ENCODE data around the gene CNTNAP2.

DNA sequence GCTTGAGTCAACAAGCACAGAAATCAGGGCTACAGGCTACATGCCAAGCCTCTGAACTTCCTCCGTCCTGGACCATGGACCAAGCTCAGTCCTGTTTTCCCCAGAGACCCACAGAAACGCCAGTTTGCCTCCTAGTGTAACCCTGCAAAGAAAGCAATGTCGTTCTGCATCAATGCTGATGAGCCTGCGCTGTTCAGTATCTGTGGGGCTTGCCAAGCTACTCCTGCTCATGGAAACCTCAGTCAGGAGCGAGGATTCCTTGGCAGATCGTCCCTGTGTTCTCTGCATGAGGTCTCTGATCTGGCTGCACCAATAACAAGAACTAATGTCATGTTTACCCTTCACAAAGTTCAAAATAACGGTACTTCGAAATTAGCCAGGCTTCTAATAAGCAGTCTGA, 1978.5 kb downstream of the CNTNAP2 start:
- TF ChIP-seq, protein P1, sequence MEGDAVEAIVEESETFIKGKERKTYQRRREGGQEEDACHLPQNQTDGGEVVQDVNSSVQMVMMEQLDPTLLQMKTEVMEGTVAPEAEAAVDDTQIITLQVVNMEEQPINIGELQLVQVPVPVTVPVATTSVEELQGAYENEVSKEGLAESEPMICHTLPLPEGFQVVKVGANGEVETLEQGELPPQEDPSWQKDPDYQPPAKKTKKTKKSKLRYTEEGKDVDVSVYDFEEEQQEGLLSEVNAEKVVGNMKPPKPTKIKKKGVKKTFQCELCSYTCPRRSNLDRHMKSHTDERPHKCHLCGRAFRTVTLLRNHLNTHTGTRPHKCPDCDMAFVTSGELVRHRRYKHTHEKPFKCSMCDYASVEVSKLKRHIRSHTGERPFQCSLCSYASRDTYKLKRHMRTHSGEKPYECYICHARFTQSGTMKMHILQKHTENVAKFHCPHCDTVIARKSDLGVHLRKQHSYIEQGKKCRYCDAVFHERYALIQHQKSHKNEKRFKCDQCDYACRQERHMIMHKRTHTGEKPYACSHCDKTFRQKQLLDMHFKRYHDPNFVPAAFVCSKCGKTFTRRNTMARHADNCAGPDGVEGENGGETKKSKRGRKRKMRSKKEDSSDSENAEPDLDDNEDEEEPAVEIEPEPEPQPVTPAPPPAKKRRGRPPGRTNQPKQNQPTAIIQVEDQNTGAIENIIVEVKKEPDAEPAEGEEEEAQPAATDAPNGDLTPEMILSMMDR (IDR thresholded peaks at IDR 0.05 in 4 of 5, conservative IDR thresholded peaks at IDR 0.05 in 1 of 5) = no peak
- no peak for TF ChIP-seq POLR2A (IDR thresholded peaks at IDR 0.05)

Data from gastrocnemius medialis (tissue), 4 donors.